HL-60 (cell line): ENCODE results near the gene PANX3.

Experiments used
- DNase-seq, 2 experiments: peaks; one replicate each; pipeline ENCODE4 v3.0.0-alpha.2; 2010 to 2020; ENCODE audit warnings: low read depth in 1 of 2, low spot score in 1 of 2
- H3K27ac ChIP-seq: fragments of 250-450 bp; sonication (Bioruptor Pico); replicated peaks from 2 replicates; pipeline ENCODE4 v1.5.1; 2020; ENCODE audit warnings: mild to moderate bottlenecking, moderate library complexity
- H3K27me3 ChIP-seq: fragments of 250-450 bp; sonication (Bioruptor Pico); 2 replicates; pipeline ENCODE4 v1.5.1; 2021; ENCODE audit warnings: mild to moderate bottlenecking, moderate library complexity; ENCODE audit not compliant: insufficient read depth, poor library complexity, severe bottlenecking
- H3K4me3 ChIP-seq: replicated peaks from 2 replicates; pipeline ENCODE4 v1.5.1; 2011; ENCODE audit warnings: mild to moderate bottlenecking, control low read depth, low read length; ENCODE audit not compliant: insufficient read depth
- CTCF ChIP-seq: IDR thresholded peaks from one replicate; pipeline ENCODE4 v1.5.1; 2011; ENCODE audit warnings: low read length, control low read depth, inconsistent platforms; ENCODE audit not compliant: insufficient read depth
- GABPA ChIP-seq: IDR thresholded peaks from 2 replicates; pipeline ENCODE4 v1.6.1; 2012; ENCODE audit warnings: low read depth
- POLR2AphosphoS5 ChIP-seq: IDR thresholded peaks from 2 replicates; pipeline ENCODE4 v1.6.1; 2012; ENCODE audit warnings: low read depth
- REST ChIP-seq: IDR thresholded peaks from 2 replicates; pipeline ENCODE4 v1.6.1; 2012; ENCODE audit warnings: low read depth; ENCODE audit not compliant: insufficient replicate concordance
- SPI1 ChIP-seq: IDR thresholded peaks from 2 replicates; pipeline ENCODE4 v1.6.1; 2012; ENCODE audit warnings: low read depth, mild to moderate bottlenecking, borderline replicate concordance

The PANX3 gene

GRCh38 chr11:124612567-124613246 lies 1.5 kb downstream of the PANX3 start:
- TF ChIP-seq GABPA (no peak), POLR2AphosphoS5 (no peak), SPI1 (no peak), REST (no peak), CTCF (no peak)
- Histone ChIP-seq H3K27me3 (no peaks in the 10 kb centered on the region), H3K4me3 (no peak overlapping the region), H3K27ac (no peak overlapping the region)
- no peak for DNase-seq

GRCh38 chr11:124618863-124619262 lies 7.6 kb downstream of the PANX3 start:
- no peak overlapping the region for H3K4me3 ChIP-seq
- no peak for TF ChIP-seq POLR2AphosphoS5
- TF ChIP-seq CTCF = no peak
- no peak for TF ChIP-seq GABPA
- no peak for TF ChIP-seq REST
- no peak for TF ChIP-seq SPI1
- no peaks in the 10 kb centered on the region for H3K27me3 ChIP-seq
- no peak overlapping the region for H3K27ac ChIP-seq
- no peak for DNase-seq

GRCh38 chr11:124622531-124623451 lies 11.6 kb downstream of the PANX3 start, which contains the start of gene TBRG1:
TBRG1 (plus strand) TSS chr11:124622864; CDS start chr11:124623084, 220 bp downstream.
- Histone ChIP-seq H3K27ac (peak within 1 kb of the TSS; percentile 92), H3K27me3 (no peaks in the 10 kb centered on the region), H3K4me3 (peak within 1 kb of the TSS; percentile 77)
- TF ChIP-seq CTCF = no peak
- no peak for TF ChIP-seq REST
- peak; percentile 91 for TF ChIP-seq POLR2AphosphoS5
- TF ChIP-seq GABPA = peak; percentile 88
- TF ChIP-seq SPI1 = peak; percentile 49; the same call in 1 of the 2 replicates
- peak; percentile 89 to 91 for DNase-seq
